HEK293T (cell line): ENCODE data around the gene NDUFS6.

Experiments
- CTCF ChIA-PET: fragments of 350-600 bp; formaldehyde crosslinking; extraction: SDS; loops from one replicate; lab custom pipeline; 2021; ENCODE audit warnings: antibody characterized with exemption, inconsistent platforms; lab: Yijun Ruan, JAX
- POLR2A ChIA-PET: fragments of 350-600 bp; formaldehyde crosslinking; extraction: SDS; loops from one replicate; lab custom pipeline; 2020; ENCODE audit warnings: antibody characterized with exemption, inconsistent platforms; lab: Yijun Ruan, JAX
- DNase-seq: peaks from one replicate; pipeline ENCODE4 v3.0.0; 2012; ENCODE audit warnings: mixed read lengths; ENCODE audit errors: extremely low spot score
- ARNT ChIP-seq: fragments of 450-650 bp; IDR thresholded peaks from 2 replicates; pipeline ENCODE4 v1.6.1; 2017; ENCODE audit warnings: mild to moderate bottlenecking
- BHLHE40 ChIP-seq: fragments of 450-650 bp; IDR thresholded peaks from 2 replicates; pipeline ENCODE4 v1.6.1; 2016; ENCODE audit warnings: mild to moderate bottlenecking, moderate library complexity, borderline replicate concordance
- CTBP1 ChIP-seq: fragments of 450-650 bp; IDR thresholded peaks from 2 replicates; pipeline ENCODE4 v1.6.1; 2016; ENCODE audit warnings: borderline replicate concordance
- ELF4 ChIP-seq: fragments of 450-650 bp; IDR thresholded peaks from 2 replicates; pipeline ENCODE4 v1.6.1; 2017; ENCODE audit warnings: antibody characterized with exemption
- FOXA1 ChIP-seq: fragments of 450-650 bp; IDR thresholded peaks from 2 replicates; pipeline ENCODE4 v1.6.1; 2016; ENCODE audit warnings: mild to moderate bottlenecking
- FOXK2 ChIP-seq: fragments of 450-650 bp; IDR thresholded peaks from 2 replicates; pipeline ENCODE4 v1.6.1; 2016; ENCODE audit warnings: mild to moderate bottlenecking
- FOXM1 ChIP-seq: fragments of 450-650 bp; IDR thresholded peaks from 2 replicates; pipeline ENCODE4 v1.6.1; 2017; ENCODE audit warnings: mild to moderate bottlenecking, borderline replicate concordance
- HDGF ChIP-seq: fragments of 450-650 bp; IDR thresholded peaks from 2 replicates; pipeline ENCODE4 v1.6.1; 2017; ENCODE audit warnings: antibody characterized with exemption, borderline replicate concordance
- L3MBTL2 ChIP-seq: fragments of 450-650 bp; conservative IDR thresholded peaks from 2 replicates; pipeline ENCODE4 v1.6.1; 2016; ENCODE audit warnings: mild to moderate bottlenecking
- LEF1 ChIP-seq: fragments of 450-650 bp; IDR thresholded peaks from 2 replicates; pipeline ENCODE4 v1.6.1; 2017; ENCODE audit warnings: mild to moderate bottlenecking, borderline replicate concordance
- NFRKB ChIP-seq: fragments of 450-650 bp; IDR thresholded peaks from 2 replicates; pipeline ENCODE4 v1.6.1; 2016; ENCODE audit warnings: mild to moderate bottlenecking, moderate library complexity
- PKNOX1 ChIP-seq: fragments of 450-650 bp; IDR thresholded peaks from 2 replicates; pipeline ENCODE4 v1.6.1; 2016
- SP1 ChIP-seq: fragments of 450-650 bp; IDR thresholded peaks from 2 replicates; pipeline ENCODE4 v1.6.1; 2017
- SUZ12 ChIP-seq: fragments of 450-650 bp; IDR thresholded peaks from 2 replicates; pipeline ENCODE4 v1.6.1; 2016; ENCODE audit warnings: mild to moderate bottlenecking
- TARDBP ChIP-seq: fragments of 450-650 bp; IDR thresholded peaks from 2 replicates; pipeline ENCODE4 v1.6.1; 2016
- ZNF384 ChIP-seq: fragments of 450-650 bp; IDR thresholded peaks from 2 replicates; pipeline ENCODE4 v1.6.1; 2016

The NDUFS6 gene

DNA sequence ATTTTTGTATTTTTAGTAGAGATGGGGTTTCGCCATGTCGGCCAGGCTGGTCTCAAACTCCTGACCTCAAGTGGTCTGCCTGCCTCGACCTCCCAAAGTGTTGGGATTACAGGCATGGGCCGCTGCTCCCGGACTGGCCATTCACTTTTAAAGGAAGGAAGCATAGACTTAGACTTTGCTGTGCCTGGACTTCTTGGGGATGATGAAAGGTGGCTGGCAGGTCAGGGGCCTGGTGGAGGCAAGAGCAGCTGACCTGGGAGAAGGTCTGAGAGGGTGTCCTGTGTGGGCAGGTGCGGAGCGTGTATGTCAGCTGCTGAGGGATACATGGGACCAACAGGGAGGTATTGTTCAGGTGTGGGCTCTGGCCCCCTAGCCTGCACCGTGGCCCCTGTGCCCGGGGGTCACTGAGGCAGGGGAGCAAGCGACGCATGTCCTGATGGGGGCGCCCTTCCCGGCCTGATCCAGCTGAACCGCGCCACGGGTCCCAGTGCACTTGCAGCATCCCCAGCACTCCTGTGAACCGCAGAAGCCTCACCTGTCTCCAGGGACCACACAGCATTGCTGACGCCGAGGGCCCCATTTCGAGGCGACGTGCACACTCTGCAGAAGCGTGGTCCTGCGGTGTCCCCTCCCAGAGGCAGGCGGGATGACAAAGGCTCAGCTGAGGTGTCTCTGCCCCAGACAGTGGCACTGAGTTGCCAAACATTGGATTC, 23.1 kb downstream of the NDUFS6 start:
- POLR2A ChIA-PET: no interaction called here
- DNase-seq: no peak
- CTCF ChIA-PET: no interaction called here
- no peak for TF ChIP-seq ZNF384
- no peak for TF ChIP-seq PKNOX1
- no peak for TF ChIP-seq ARNT
- no peak for TF ChIP-seq FOXK2
- TF ChIP-seq TARDBP: no peak
- no peak for TF ChIP-seq FOXM1
- no peak for TF ChIP-seq BHLHE40
- TF ChIP-seq L3MBTL2: no peak
- TF ChIP-seq LEF1: no peak
- TF ChIP-seq HDGF: no peak
- no peak for TF ChIP-seq SUZ12
- TF ChIP-seq FOXA1: no peak

GRCh38 chr5:1824903-1825841, 24.0 kb downstream of the NDUFS6 start:
- TF ChIP-seq PKNOX1 (no peak), HDGF (no peak), FOXM1 (no peak), SP1 (no peak), LEF1 (no peak), TARDBP (no peak), BHLHE40 (no peak), SUZ12 (no peak), FOXA1 (no peak), ELF4 (no peak), FOXK2 (no peak), ARNT (no peak), ZNF384 (no peak)
- ChIA-PET POLR2A (no interaction called here), CTCF (no interaction called here)
- DNase-seq: no peak

GRCh38 chr5:1826235-1826980, 25.2 kb downstream of the NDUFS6 start:
- TF ChIP-seq ELF4 (no peak), CTBP1 (no peak), SUZ12 (no peak), SP1 (no peak), NFRKB (no peak), PKNOX1 (no peak), L3MBTL2 (no peak), FOXA1 (no peak), FOXM1 (no peak), ARNT (no peak), ZNF384 (no peak), BHLHE40 (no peak), FOXK2 (no peak), TARDBP (no peak), HDGF (no peak), LEF1 (no peak)
- no peak for DNase-seq
- ChIA-PET POLR2A (no interaction called here), CTCF (no interaction called here)

DNA sequence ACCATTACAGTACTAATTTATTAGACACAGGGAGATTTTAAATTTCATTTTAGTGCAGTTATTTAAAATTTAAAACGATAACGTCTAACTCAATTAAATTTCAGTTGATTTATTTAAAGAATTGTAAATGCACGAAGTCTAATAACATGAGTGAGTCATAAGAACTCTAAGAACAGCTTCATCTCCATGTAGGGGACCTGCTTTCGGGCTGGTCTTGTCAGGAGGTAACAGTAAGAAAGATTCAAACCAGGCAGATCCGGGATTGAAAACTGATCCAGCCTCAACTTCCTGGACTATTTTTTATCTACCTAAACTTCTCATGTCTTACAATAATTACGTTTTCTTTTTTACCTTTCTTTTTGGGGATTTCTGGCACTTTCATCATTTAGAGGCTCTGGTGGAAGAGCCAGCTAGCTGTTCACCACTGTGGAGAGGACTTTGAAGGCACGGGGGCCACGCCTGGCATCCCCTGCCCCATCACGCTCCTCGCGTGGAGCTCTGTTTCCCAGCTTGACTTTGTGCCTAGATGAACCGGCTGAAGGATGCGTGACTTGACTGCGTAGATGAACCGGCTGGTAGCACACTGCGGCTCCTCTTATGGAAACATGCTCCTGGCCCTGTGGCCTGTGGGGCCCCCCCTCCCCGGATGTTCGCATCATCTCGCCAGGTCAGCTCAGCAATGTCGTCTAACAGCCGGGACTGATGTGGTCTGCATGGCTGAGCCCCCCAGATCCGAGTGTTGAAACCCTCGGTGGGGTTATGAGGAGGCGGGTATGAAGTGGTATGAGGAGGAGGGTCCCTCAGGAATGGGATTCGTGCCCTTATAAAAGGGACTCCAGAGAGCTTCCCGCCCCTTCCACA, 26.0 kb downstream of the NDUFS6 start:
- DNase-seq: no peak
- POLR2A ChIA-PET: no interaction called here
- CTCF ChIA-PET: no interaction called here
- TF ChIP-seq ELF4 (no peak), ZNF384 (no peak), SUZ12 (no peak), PKNOX1 (no peak), BHLHE40 (no peak), ARNT (no peak), FOXA1 (no peak), LEF1 (no peak), CTBP1 (no peak), SP1 (no peak), NFRKB (no peak), FOXK2 (no peak), HDGF (no peak), TARDBP (no peak), FOXM1 (no peak), L3MBTL2 (no peak)
